Osteoblast (primary cell): ENCODE data around the gene GABBR2. TPM values are rescaled to one million over a fixed set of nuclear protein-coding genes. Genes with fewer than 3 reads are reported as not detected.
A peak's percentile ranks its signal among the peaks of the same experiment; 100 is the strongest.

Source experiments
- DNase-seq: peaks from one replicate; pipeline ENCODE4 v3.0.0; 2011; ENCODE audit warnings: low spot score, mixed read lengths; ENCODE audit not compliant: insufficient read length; ENCODE audit errors: missing footprints
- H2AFZ ChIP-seq: 2 replicates; pipeline ENCODE4 v1.6.0; 2011; ENCODE audit warnings: mild to moderate bottlenecking, low read length
- H3K27ac ChIP-seq: 2 replicates; pipeline ENCODE4 v1.5.1; 2011; ENCODE audit warnings: mild to moderate bottlenecking, low read depth, low read length, moderate library complexity
- H3K27me3 ChIP-seq: 2 replicates; pipeline ENCODE4 v1.6.0; 2012; ENCODE audit warnings: mild to moderate bottlenecking, control low read depth, inconsistent platforms, low read length, moderate library complexity; ENCODE audit not compliant: insufficient read depth
- H3K36me3 ChIP-seq: 2 replicates; pipeline ENCODE4 v1.5.1; 2011; ENCODE audit warnings: mild to moderate bottlenecking, low read length, control low read depth, moderate library complexity; ENCODE audit not compliant: insufficient read depth
- H3K4me1 ChIP-seq: 2 replicates; pipeline ENCODE4 v1.5.1; 2011; ENCODE audit warnings: mild to moderate bottlenecking, low read length, control low read depth, moderate library complexity; ENCODE audit not compliant: insufficient read depth
- H3K4me2 ChIP-seq: 2 replicates; pipeline ENCODE4 v1.6.0; 2011; ENCODE audit warnings: mild to moderate bottlenecking, low read length; ENCODE audit not compliant: insufficient read depth
- H3K4me3 ChIP-seq: fragments of 200-600 bp; sonication (generic); 3 replicates; pipeline ENCODE4 v1.5.1; 2012; ENCODE audit warnings: mild to moderate bottlenecking, low read length, inconsistent platforms; ENCODE audit not compliant: insufficient read depth
- H3K79me2 ChIP-seq: 2 replicates; pipeline ENCODE4 v1.6.0; 2012; ENCODE audit warnings: mild to moderate bottlenecking, low read length, control low read depth, inconsistent platforms; ENCODE audit not compliant: insufficient read depth
- H3K9me3 ChIP-seq: 2 replicates; pipeline ENCODE4 v1.5.1; 2011; ENCODE audit warnings: low read depth, low read length, control low read depth
- H4K20me1 ChIP-seq: 2 replicates; pipeline ENCODE4 v1.6.0; 2012; ENCODE audit warnings: mild to moderate bottlenecking, low read length, control low read depth; ENCODE audit not compliant: insufficient read depth
- CTCF ChIP-seq: IDR thresholded peaks from 2 replicates; pipeline ENCODE4 v1.5.1; 2011; ENCODE audit warnings: mild to moderate bottlenecking, low read depth, low read length, moderate library complexity; ENCODE audit errors: extremely low read depth
- total RNA-seq: library from RNA; depleted of rRNA; stranded (reverse); fragments of >200 nt; gene quantifications from 2 replicates; pipeline ENCODE4 v1.2.3, GENCODE V29; 2012

The GABBR2 gene
- total RNA-seq, 1 donor, result under 0.01 TPM

- H3K4me2 ChIP-seq, result peak overlapping the region; percentile 76
- peak overlapping the region; percentile 46 for H3K27ac ChIP-seq
- peak; percentile 84 for DNase-seq
- H3K4me1 ChIP-seq, result peaks cover 28% of the 10 kb centered on the region
- H3K4me3 ChIP-seq, result peak overlapping the region; percentile 31
- no peaks in the 10 kb centered on the region for H3K36me3 ChIP-seq
- no peaks in the 10 kb centered on the region for H4K20me1 ChIP-seq
- no peaks in the 10 kb centered on the region for H3K79me2 ChIP-seq
- no peak for TF ChIP-seq CTCF
- H3K27me3 ChIP-seq, result no peaks in the 10 kb centered on the region
- H3K9me3 ChIP-seq, result no peaks in the 10 kb centered on the region
- peak overlapping the region; percentile 71 for H2AFZ ChIP-seq
These were observed 253.2 kb downstream of the GABBR2 start for GRCh38 chr9:98455256-98456155.

- H3K9me3 ChIP-seq, result peaks cover 2% of the 10 kb centered on the region
These were observed 255.0 kb downstream of the GABBR2 start for GRCh38 chr9:98453589-98454311.

GRCh38 chr9:98451576-98451975 is 257.2 kb downstream of the GABBR2 start:
- no peak overlapping the region for H3K4me3 ChIP-seq
- no peak overlapping the region for H3K27ac ChIP-seq
- no peak overlapping the region for H3K4me2 ChIP-seq
- no peaks in the 10 kb centered on the region for H4K20me1 ChIP-seq
- H3K79me2 ChIP-seq, result no peaks in the 10 kb centered on the region
- H3K9me3 ChIP-seq, result peaks cover 2% of the 10 kb centered on the region
- no peaks in the 10 kb centered on the region for H3K36me3 ChIP-seq
- TF ChIP-seq CTCF, result no peak
- H3K4me1 ChIP-seq, result peaks cover 26% of the 10 kb centered on the region
- DNase-seq, result no peak
- no peak overlapping the region for H2AFZ ChIP-seq
- H3K27me3 ChIP-seq, result no peaks in the 10 kb centered on the region

More at GRCh38 chr9:98453589-98454311, 255.0 kb downstream of the GABBR2 start:
- Histone ChIP-seq H3K27me3 (no peaks in the 10 kb centered on the region), H3K27ac (no peak overlapping the region), H3K4me1 (peaks cover 33% of the 10 kb centered on the region), H3K36me3 (no peaks in the 10 kb centered on the region), H2AFZ (no peak overlapping the region), H3K4me3 (no peak overlapping the region), H3K4me2 (no peak overlapping the region), H4K20me1 (no peaks in the 10 kb centered on the region), H3K79me2 (no peaks in the 10 kb centered on the region)
- DNase-seq, result no peak
- no peak for TF ChIP-seq CTCF

GRCh38 chr9:98450496-98450895 is 258.2 kb downstream of the GABBR2 start:
- no peak overlapping the region for H2AFZ ChIP-seq
- no peaks in the 10 kb centered on the region for H3K27me3 ChIP-seq
- TF ChIP-seq CTCF, result no peak
- H3K4me1 ChIP-seq, result peaks cover 16% of the 10 kb centered on the region
- peaks cover 2% of the 10 kb centered on the region for H3K9me3 ChIP-seq
- H3K4me2 ChIP-seq, result peak overlapping the region; percentile 16
- peak overlapping the region; percentile 53 for H3K27ac ChIP-seq
- no peaks in the 10 kb centered on the region for H3K36me3 ChIP-seq
- no peaks in the 10 kb centered on the region for H3K79me2 ChIP-seq
- DNase-seq, result peak; percentile 86
- H4K20me1 ChIP-seq, result no peaks in the 10 kb centered on the region
- H3K4me3 ChIP-seq, result no peak overlapping the region
